ENCODE data around the gene KCNK2. TPM values are rescaled to one million over a fixed set of nuclear protein-coding genes. Genes with fewer than 3 reads are reported as not detected.

Gene KCNK2
- total RNA-seq, 1 experiment from 2014 or later, result 0.44 TPM

DNA sequence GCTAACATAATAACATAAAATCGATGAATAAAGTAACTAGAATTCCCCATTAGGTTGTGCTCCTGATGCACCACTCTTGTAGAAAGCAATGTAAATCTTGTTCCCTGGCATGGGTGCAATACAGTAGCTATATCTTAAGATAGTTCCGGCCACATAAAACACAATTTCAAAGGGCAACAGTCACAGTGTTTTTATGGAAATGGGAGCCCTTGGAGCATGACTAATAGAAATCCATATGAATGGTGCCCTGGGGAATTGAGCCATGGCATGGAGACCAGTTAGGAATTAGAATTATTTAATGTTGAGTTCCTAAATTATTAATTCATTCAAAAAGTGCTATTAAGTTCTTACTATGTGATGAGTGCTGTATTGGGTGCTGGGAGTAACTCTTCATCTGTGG is 118.7 kb downstream of the KCNK2 start:
- H3K27ac Mint-ChIP-seq, result no peak overlapping the region; a peak in 1 of 7 replicates
- H4K8ac ChIP-seq (replicated peaks; ENCODE audit: insufficient read length, low read depth, low read length), result no peak overlapping the region
- no peak overlapping the region for H3K4me3 Mint-ChIP-seq
- no peak overlapping the region for H3K27ac ChIP-seq (ENCODE audit: insufficient read length, low read depth, low read length)
- no peak overlapping the region for H2BK12ac ChIP-seq (ENCODE audit: insufficient read length, low read depth, low read length)
- H3K4me2 ChIP-seq (ENCODE audit: insufficient read depth, insufficient read length, low read length), result no peak overlapping the region
- no peak for DNase-seq
- H3K36me3 Mint-ChIP-seq (ENCODE audit: insufficient read depth in 1 of 3, low read depth in 3 of 3), result no peaks in the 10 kb centered on the region; a peak in 1 of 7 replicates
- no peaks in the 10 kb centered on the region for H3K9me3 Mint-ChIP-seq
- H3K4me1 ChIP-seq (ENCODE audit: insufficient read depth, low read length), result peaks cover 13% of the 10 kb centered on the region
- no peak overlapping the region for H3K9ac ChIP-seq (ENCODE audit: extremely low read depth, insufficient read length, low read length)
- H3K27me3 Mint-ChIP-seq (ENCODE audit: low read depth), result no peaks in the 10 kb centered on the region
- no peak overlapping the region for H4K91ac ChIP-seq (ENCODE audit: insufficient read length, low read depth, low read length)
- no CpG with 5 or more reads among the region's 2 CpGs for WGBS (ENCODE audit: extremely low coverage, insufficient read length, low lambda C conversion rate)
- no peaks in the 10 kb centered on the region for H4K20me1 ChIP-seq (ENCODE audit: control insufficient read depth, insufficient read depth, insufficient read length)
- H2BK15ac ChIP-seq (ENCODE audit: low read depth, low read length), result no peak overlapping the region
- no peak overlapping the region for H3K23ac ChIP-seq (ENCODE audit: insufficient read length, low read depth, low read length)
- TF ChIP-seq, protein P1, sequence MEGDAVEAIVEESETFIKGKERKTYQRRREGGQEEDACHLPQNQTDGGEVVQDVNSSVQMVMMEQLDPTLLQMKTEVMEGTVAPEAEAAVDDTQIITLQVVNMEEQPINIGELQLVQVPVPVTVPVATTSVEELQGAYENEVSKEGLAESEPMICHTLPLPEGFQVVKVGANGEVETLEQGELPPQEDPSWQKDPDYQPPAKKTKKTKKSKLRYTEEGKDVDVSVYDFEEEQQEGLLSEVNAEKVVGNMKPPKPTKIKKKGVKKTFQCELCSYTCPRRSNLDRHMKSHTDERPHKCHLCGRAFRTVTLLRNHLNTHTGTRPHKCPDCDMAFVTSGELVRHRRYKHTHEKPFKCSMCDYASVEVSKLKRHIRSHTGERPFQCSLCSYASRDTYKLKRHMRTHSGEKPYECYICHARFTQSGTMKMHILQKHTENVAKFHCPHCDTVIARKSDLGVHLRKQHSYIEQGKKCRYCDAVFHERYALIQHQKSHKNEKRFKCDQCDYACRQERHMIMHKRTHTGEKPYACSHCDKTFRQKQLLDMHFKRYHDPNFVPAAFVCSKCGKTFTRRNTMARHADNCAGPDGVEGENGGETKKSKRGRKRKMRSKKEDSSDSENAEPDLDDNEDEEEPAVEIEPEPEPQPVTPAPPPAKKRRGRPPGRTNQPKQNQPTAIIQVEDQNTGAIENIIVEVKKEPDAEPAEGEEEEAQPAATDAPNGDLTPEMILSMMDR (conservative IDR thresholded peaks at IDR 0.05), result no peak
- H4K5ac ChIP-seq (ENCODE audit: insufficient read length, low read depth, low read length), result no peak overlapping the region
- H2BK5ac ChIP-seq (ENCODE audit: insufficient read length, low read length), result no peak overlapping the region
- no peak overlapping the region for H2BK120ac ChIP-seq (ENCODE audit: low read depth, low read length, poor library complexity, severe bottlenecking)
- H3K27me3 ChIP-seq (ENCODE audit: insufficient read depth, low read length), result no peaks in the 10 kb centered on the region
- H3T11ph ChIP-seq (ENCODE audit: low read length), result no peak overlapping the region
- H3K18ac ChIP-seq (ENCODE audit: insufficient read length, low read depth, low read length), result no peak overlapping the region
- no peak overlapping the region for H2AFZ ChIP-seq (ENCODE audit: low read length)
- no peaks in the 10 kb centered on the region for H3K79me1 ChIP-seq (ENCODE audit: insufficient read depth, low read depth, low read length, poor library complexity, severe bottlenecking)
- H3K4ac ChIP-seq (ENCODE audit: low read depth, low read length), result no peak overlapping the region
- H3K9me3 ChIP-seq (ENCODE audit: control insufficient read depth, low read depth, low read length), result no peaks in the 10 kb centered on the region
- no peak overlapping the region for H2BK20ac ChIP-seq (ENCODE audit: low read depth, low read length, poor library complexity, severe bottlenecking)
- H2AK5ac ChIP-seq (ENCODE audit: insufficient read length, low read length), result no peak overlapping the region
- no peaks in the 10 kb centered on the region for H3K23me2 ChIP-seq (ENCODE audit: insufficient read length, low read depth, low read length, poor library complexity, severe bottlenecking)
- H3K79me2 ChIP-seq (ENCODE audit: insufficient read depth, low read length), result no peaks in the 10 kb centered on the region
- no peak overlapping the region for H3K14ac ChIP-seq (ENCODE audit: insufficient read depth, low read length)
- no peak overlapping the region for H3K56ac ChIP-seq (ENCODE audit: insufficient read length, low read depth, low read length)
- peaks cover 27 to 29% of the 10 kb centered on the region in 2 experiments for H3K4me1 Mint-ChIP-seq
